ENCODE data around the gene SGIP1.

The SGIP1 gene

DNA sequence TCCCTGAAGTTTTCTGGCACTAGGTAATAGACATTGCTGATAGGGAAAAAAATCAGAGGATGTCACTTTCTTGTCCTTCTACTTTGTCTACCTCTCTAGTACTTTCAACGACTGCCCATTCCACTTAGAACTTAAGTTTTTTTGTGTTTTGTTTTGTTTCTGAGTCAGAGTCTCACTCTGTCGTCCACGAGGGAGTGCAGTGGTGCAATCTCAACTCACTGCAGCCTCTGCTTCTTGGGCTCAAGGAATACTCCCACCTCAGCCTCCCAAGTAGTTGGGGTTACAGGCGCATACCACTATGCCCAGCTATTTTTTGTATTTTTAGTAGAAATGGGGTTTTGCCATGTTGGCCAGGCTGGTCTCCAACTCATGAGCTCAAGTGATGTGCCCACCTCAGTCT lies 79.2 kb downstream of the SGIP1 start:
- Histone ChIP-seq H3K9me3 (ENCODE audit: low read depth, low read length) (no peaks in the 10 kb centered on the region), H3K9ac (ENCODE audit: insufficient read length) (no peak overlapping the region), H3K36me3 (ENCODE audit: insufficient read depth, low read length) (no peaks in the 10 kb centered on the region), H3K4me3 (no peak overlapping the region), H3K27ac (no peak overlapping the region)
- TF ChIP-seq EZH2 (IDR thresholded peaks at IDR 0.05) (no peak), POLR2AphosphoS5 (IDR thresholded peaks at IDR 0.05; ENCODE audit: borderline replicate concordance, low read depth, low read length) (no peak), FOXP2 (optimal IDR thresholded peaks at IDR 0.05; ENCODE audit: control extremely low read depth, extremely low read length, insufficient read depth) (no peak)
- DNase-seq (ENCODE audit: low read depth, low spot score) = no peak

- no peak for TF ChIP-seq POLR2AphosphoS5 (IDR thresholded peaks at IDR 0.05; ENCODE audit: borderline replicate concordance, low read depth, low read length)
- no peak for TF ChIP-seq EZH2 (IDR thresholded peaks at IDR 0.05)
- TF ChIP-seq FOXP2 (optimal IDR thresholded peaks at IDR 0.05; ENCODE audit: control extremely low read depth, extremely low read length, insufficient read depth) = no peak
- Histone ChIP-seq H3K27ac (no peak overlapping the region), H3K9me3 (ENCODE audit: low read depth, low read length) (no peaks in the 10 kb centered on the region), H3K9ac (ENCODE audit: insufficient read length) (no peak overlapping the region), H3K4me3 (no peak overlapping the region), H3K36me3 (ENCODE audit: insufficient read depth, low read length) (no peaks in the 10 kb centered on the region)
- DNase-seq (ENCODE audit: low read depth, low spot score) = no peak
Observed at GRCh38 chr1:66617362-66618184, 83.6 kb downstream of the SGIP1 start.

GRCh38 chr1:66618390-66618789 lies 84.4 kb downstream of the SGIP1 start:
- Histone ChIP-seq H3K9me3 (ENCODE audit: low read depth, low read length) (no peaks in the 10 kb centered on the region), H3K36me3 (ENCODE audit: insufficient read depth, low read length) (no peaks in the 10 kb centered on the region), H3K27ac (no peak overlapping the region), H3K9ac (ENCODE audit: insufficient read length) (no peak overlapping the region), H3K4me3 (no peak overlapping the region)
- no peak for DNase-seq (ENCODE audit: low read depth, low spot score)
- TF ChIP-seq FOXP2 (optimal IDR thresholded peaks at IDR 0.05; ENCODE audit: control extremely low read depth, extremely low read length, insufficient read depth) (no peak), POLR2AphosphoS5 (IDR thresholded peaks at IDR 0.05; ENCODE audit: borderline replicate concordance, low read depth, low read length) (no peak), EZH2 (IDR thresholded peaks at IDR 0.05) (no peak)

- no peak for DNase-seq (ENCODE audit: low read depth, low spot score)
- H3K36me3 ChIP-seq (ENCODE audit: insufficient read depth, low read length) = no peaks in the 10 kb centered on the region
- no peak for TF ChIP-seq POLR2AphosphoS5 (IDR thresholded peaks at IDR 0.05; ENCODE audit: borderline replicate concordance, low read depth, low read length)
- TF ChIP-seq EZH2 (IDR thresholded peaks at IDR 0.05) = no peak
- TF ChIP-seq FOXP2 (optimal IDR thresholded peaks at IDR 0.05; ENCODE audit: control extremely low read depth, extremely low read length, insufficient read depth) = no peak
- no peak overlapping the region for H3K27ac ChIP-seq
- no peak overlapping the region for H3K9ac ChIP-seq (ENCODE audit: insufficient read length)
- no peak overlapping the region for H3K4me3 ChIP-seq
- H3K9me3 ChIP-seq (ENCODE audit: low read depth, low read length) = no peaks in the 10 kb centered on the region
Observed at GRCh38 chr1:66623812-66624211, 89.9 kb downstream of the SGIP1 start.

GRCh38 chr1:66624412-66625060 lies 90.6 kb downstream of the SGIP1 start:
- no peaks in the 10 kb centered on the region for H3K36me3 ChIP-seq (ENCODE audit: insufficient read depth, low read length)
- H3K27ac ChIP-seq = no peak overlapping the region
- TF ChIP-seq FOXP2 (optimal IDR thresholded peaks at IDR 0.05; ENCODE audit: control extremely low read depth, extremely low read length, insufficient read depth) (no peak), EZH2 (IDR thresholded peaks at IDR 0.05) (no peak), POLR2AphosphoS5 (IDR thresholded peaks at IDR 0.05; ENCODE audit: borderline replicate concordance, low read depth, low read length) (no peak)
- H3K9me3 ChIP-seq (ENCODE audit: low read depth, low read length) = no peaks in the 10 kb centered on the region
- no peak overlapping the region for H3K4me3 ChIP-seq
- no peak overlapping the region for H3K9ac ChIP-seq (ENCODE audit: insufficient read length)
- DNase-seq (ENCODE audit: low read depth, low spot score) = no peak

DNA sequence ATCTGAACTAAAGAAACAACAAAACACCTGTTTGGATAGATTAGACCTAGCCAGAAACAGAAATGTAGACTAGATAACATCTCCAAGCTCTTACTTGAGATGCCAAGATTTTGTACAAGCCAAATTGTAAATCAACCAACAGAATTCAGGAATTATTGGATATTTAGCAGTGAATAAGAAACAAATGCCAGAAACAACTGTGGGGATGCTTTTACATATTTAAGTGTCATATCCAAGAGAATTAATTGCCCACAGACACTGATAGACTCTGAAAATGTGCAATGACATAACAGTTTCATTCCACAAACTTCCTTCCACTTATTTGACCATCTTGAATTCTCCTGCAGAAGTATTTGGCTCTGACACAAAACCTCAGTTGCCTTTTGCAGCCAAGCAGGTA lies 92.3 kb downstream of the SGIP1 start:
- no peak for DNase-seq (ENCODE audit: low read depth, low spot score)
- Histone ChIP-seq H3K36me3 (ENCODE audit: insufficient read depth, low read length) (no peaks in the 10 kb centered on the region), H3K9me3 (ENCODE audit: low read depth, low read length) (no peaks in the 10 kb centered on the region), H3K9ac (ENCODE audit: insufficient read length) (no peak overlapping the region), H3K27ac (no peak overlapping the region), H3K4me3 (no peak overlapping the region)
- TF ChIP-seq POLR2AphosphoS5 (IDR thresholded peaks at IDR 0.05; ENCODE audit: borderline replicate concordance, low read depth, low read length) (no peak), EZH2 (IDR thresholded peaks at IDR 0.05) (no peak), FOXP2 (optimal IDR thresholded peaks at IDR 0.05; ENCODE audit: control extremely low read depth, extremely low read length, insufficient read depth) (no peak)

GRCh38 chr1:66628926-66629325 lies 95.0 kb downstream of the SGIP1 start:
- H3K36me3 ChIP-seq (ENCODE audit: insufficient read depth, low read length) = no peaks in the 10 kb centered on the region
- no peak for DNase-seq (ENCODE audit: low read depth, low spot score)
- H3K27ac ChIP-seq = no peak overlapping the region
- H3K9me3 ChIP-seq (ENCODE audit: low read depth, low read length) = no peaks in the 10 kb centered on the region
- H3K4me3 ChIP-seq = no peak overlapping the region
- no peak overlapping the region for H3K9ac ChIP-seq (ENCODE audit: insufficient read length)
- TF ChIP-seq POLR2AphosphoS5 (IDR thresholded peaks at IDR 0.05; ENCODE audit: borderline replicate concordance, low read depth, low read length) (no peak), FOXP2 (optimal IDR thresholded peaks at IDR 0.05; ENCODE audit: control extremely low read depth, extremely low read length, insufficient read depth) (no peak), EZH2 (IDR thresholded peaks at IDR 0.05) (no peak)

DNA sequence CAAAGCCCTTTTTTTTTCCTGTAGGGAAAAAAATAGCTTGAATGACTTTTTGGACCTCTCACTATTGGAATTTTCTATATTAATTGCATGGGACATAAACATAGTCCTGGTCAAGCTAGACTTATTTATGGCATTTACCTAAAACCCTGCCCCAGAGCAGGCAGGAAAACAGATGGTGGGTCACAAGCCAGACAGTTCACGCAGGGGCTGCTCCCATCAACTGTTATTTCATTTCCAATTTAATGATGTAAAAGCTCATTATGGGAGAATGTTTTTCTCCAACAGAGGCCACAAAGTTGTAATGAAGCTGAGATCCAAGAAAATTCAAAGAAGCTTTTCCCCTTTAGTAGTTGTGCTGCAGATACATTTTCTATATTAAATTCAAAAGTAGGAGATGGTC lies 99.2 kb downstream of the SGIP1 start:
- Histone ChIP-seq H3K4me3 (no peak overlapping the region), H3K9ac (ENCODE audit: insufficient read length) (no peak overlapping the region), H3K36me3 (ENCODE audit: insufficient read depth, low read length) (no peaks in the 10 kb centered on the region), H3K27ac (no peak overlapping the region), H3K9me3 (ENCODE audit: low read depth, low read length) (no peaks in the 10 kb centered on the region)
- no peak for DNase-seq (ENCODE audit: low read depth, low spot score)
- TF ChIP-seq POLR2AphosphoS5 (IDR thresholded peaks at IDR 0.05; ENCODE audit: borderline replicate concordance, low read depth, low read length) (no peak), FOXP2 (optimal IDR thresholded peaks at IDR 0.05; ENCODE audit: control extremely low read depth, extremely low read length, insufficient read depth) (no peak), EZH2 (IDR thresholded peaks at IDR 0.05) (no peak)

Measured in SK-N-MC (cell line).